Tibial nerve (tissue), 4 donors: Measurements from ENCODE around the gene FAM124A.

ENCODE experiments used
- EP300 ChIP-seq, 2 donors: sonication (generic); formaldehyde crosslinking; IDR thresholded peaks; one replicate each; pipeline ENCODE4 v1.6.1; 2017; ENCODE audit warnings: antibody characterized with exemption in 2 of 2, mild to moderate bottlenecking in 1 of 2
- POLR2A ChIP-seq, 2 donors: fragments of 450-650 bp; IDR thresholded peaks; one replicate each; pipeline ENCODE4 v1.6.1; 2017; ENCODE audit warnings: antibody characterized with exemption in 2 of 2, mild to moderate bottlenecking in 2 of 2, moderate library complexity in 2 of 2
- TF ChIP-seq, protein P1 (sequence below), 5 experiments: fragments of 200-600 bp in 3 of 5; fragments of 450-650 bp in 2 of 5; sonication (generic) in 3 of 5; IDR thresholded peaks; one replicate each; pipeline ENCODE4 v1.5.1; 2016 to 2019; ENCODE audit warnings: antibody characterized with exemption in 5 of 5, mild to moderate bottlenecking in 3 of 5, moderate library complexity in 2 of 5

DNA sequence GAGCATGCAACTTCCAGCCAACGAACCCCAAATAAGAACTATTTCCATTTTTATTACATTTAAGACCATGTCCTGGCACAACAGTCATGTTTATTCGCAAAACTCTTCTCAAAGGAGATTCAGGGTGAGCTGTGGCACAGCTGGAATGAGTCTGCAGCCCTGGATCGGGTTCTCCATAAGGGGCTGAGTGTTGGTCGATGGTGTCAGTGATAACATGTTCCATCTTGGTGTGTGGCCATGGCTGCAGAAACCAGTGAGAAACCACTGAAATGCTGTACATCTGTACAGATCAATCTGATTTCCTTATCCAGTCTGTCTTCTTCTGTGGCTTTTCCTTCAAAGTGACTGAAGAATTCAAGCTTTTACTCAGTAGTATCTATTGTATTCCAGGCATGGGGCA is 15.2 kb downstream of the FAM124A start:
- TF ChIP-seq, protein P1, sequence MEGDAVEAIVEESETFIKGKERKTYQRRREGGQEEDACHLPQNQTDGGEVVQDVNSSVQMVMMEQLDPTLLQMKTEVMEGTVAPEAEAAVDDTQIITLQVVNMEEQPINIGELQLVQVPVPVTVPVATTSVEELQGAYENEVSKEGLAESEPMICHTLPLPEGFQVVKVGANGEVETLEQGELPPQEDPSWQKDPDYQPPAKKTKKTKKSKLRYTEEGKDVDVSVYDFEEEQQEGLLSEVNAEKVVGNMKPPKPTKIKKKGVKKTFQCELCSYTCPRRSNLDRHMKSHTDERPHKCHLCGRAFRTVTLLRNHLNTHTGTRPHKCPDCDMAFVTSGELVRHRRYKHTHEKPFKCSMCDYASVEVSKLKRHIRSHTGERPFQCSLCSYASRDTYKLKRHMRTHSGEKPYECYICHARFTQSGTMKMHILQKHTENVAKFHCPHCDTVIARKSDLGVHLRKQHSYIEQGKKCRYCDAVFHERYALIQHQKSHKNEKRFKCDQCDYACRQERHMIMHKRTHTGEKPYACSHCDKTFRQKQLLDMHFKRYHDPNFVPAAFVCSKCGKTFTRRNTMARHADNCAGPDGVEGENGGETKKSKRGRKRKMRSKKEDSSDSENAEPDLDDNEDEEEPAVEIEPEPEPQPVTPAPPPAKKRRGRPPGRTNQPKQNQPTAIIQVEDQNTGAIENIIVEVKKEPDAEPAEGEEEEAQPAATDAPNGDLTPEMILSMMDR (IDR thresholded peaks at IDR 0.05): no peak
- TF ChIP-seq POLR2A (IDR thresholded peaks at IDR 0.05) (no peak), EP300 (IDR thresholded peaks at IDR 0.05) (no peak)
